ENCODE results near the gene PGF.

DNA sequence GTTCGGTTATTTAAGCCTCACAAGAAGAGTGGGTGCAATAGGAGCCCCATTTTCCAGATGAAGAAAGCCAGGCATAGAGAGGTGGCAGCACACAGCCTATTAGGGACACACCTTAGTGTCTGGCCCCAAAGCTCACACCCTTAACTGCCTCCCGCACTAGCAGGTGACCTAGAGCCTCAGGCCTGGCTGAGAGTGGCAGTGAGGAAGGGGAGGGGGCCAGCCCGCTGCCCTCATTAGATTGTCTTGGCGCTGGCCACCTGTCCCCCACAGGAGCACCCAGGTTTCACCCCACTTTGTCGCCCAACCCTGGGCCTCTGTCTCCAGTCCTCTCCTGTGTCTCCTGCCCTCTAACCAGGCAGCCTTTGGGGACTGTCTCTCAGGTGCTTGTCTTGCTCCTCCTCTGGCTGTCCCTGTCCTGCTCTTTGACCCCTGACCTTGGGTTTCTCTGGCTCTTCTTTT lies 18.5 kb upstream of the PGF start:
- TF ChIP-seq ZNF274 (IDR thresholded peaks at IDR 0.05; ENCODE audit: low read depth, low read length) (no peak), SUZ12 (IDR thresholded peaks at IDR 0.05; ENCODE audit: extremely low read depth, insufficient read depth, insufficient read length) (no peak), YY1 (IDR thresholded peaks at IDR 0.05; ENCODE audit: insufficient read depth, insufficient read length) (no peak)
